GM21528 (cell line): ENCODE data around the gene IFNAR1.
"Not testable (repeated sequence)": the region's sequence is repeated elsewhere in the genome, so short reads cannot be mapped to it uniquely, and the experiment has no call there.

Experiments used
- ATAC-seq: cut with Tn5 transposase; IDR thresholded peaks from one replicate; pipeline ENCODE4 v1.9.1; 2021; ENCODE audit warnings: mild to moderate bottlenecking, moderate library complexity; ENCODE audit not compliant: unreplicated experiment, low FRiP score

Gene IFNAR1

DNA sequence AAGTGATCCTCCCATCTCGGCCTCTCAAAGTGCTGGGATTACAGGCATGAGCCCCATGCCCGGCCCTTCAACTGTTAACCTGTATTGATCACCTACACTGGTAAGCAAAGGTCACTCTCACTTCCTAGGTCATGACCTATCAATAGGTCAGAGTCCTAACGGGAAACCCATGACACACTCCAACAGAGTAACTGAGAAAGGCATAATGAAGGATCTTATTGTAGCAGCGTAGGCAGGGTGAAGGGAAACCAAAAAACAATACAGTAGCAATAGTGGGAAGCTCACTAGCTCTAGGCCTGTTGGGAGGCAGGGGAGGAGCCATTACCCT, 19.5 kb upstream of the IFNAR1 start:
- no peak for ATAC-seq

- no peak for ATAC-seq
Observed at GRCh38 chr21:33305938-33306337, 18.8 kb upstream of the IFNAR1 start.

- ATAC-seq = peak; percentile 77
Observed at GRCh38 chr21:33308586-33309490, 15.9 kb upstream of the IFNAR1 start.

GRCh38 chr21:33309778-33310177, 15.0 kb upstream of the IFNAR1 start:
- ATAC-seq = no peak

- no peak for ATAC-seq
Observed at GRCh38 chr21:33312121-33312520, 12.6 kb upstream of the IFNAR1 start.

- no peak for ATAC-seq
Observed at GRCh38 chr21:33313183-33313582, 11.6 kb upstream of the IFNAR1 start.

- ATAC-seq = no peak
Observed at GRCh38 chr21:33313611-33314010, 11.2 kb upstream of the IFNAR1 start.

GRCh38 chr21:33314111-33314510, 10.7 kb upstream of the IFNAR1 start:
- no peak for ATAC-seq

DNA sequence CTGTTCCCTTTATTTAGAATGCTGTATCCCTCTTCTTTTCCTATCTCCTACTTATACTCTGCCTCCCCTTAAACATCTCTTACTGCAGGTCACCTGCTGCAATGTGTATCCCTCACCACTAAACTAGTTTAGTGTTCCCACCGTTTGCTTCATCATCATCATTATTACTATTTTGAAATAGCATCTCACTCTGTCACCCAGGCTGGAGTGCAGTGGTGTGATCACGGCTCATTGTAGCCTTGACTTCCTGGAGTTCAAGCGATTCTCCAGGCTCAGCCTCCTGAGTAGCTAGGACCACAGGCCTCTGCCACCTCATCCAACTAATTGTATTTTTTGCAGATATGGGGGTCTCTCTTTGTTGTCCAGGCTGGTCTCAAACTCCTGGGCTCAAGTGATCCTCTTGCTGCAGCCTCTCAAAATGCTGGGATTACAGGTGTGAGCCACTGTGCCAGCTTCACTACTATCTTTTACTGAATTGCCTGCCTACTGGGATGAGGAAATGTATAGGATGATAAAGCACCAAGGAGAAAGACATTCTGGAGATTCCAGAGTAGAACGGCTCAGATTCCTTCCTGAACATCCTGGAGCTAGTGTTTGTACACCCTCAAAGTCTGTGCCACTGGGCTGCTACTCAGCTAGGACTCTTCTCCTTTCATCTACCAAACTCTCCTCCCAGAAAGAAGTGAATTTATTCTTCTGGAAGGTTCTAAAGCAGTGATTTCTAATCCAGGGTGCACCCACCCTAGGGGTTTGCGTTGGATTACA, 8.6 kb upstream of the IFNAR1 start:
- ATAC-seq = no peak

- ATAC-seq = no peak
Observed at GRCh38 chr21:33317145-33317544, 7.6 kb upstream of the IFNAR1 start.

GRCh38 chr21:33317786-33318486, 6.8 kb upstream of the IFNAR1 start:
- ATAC-seq = no peak

DNA sequence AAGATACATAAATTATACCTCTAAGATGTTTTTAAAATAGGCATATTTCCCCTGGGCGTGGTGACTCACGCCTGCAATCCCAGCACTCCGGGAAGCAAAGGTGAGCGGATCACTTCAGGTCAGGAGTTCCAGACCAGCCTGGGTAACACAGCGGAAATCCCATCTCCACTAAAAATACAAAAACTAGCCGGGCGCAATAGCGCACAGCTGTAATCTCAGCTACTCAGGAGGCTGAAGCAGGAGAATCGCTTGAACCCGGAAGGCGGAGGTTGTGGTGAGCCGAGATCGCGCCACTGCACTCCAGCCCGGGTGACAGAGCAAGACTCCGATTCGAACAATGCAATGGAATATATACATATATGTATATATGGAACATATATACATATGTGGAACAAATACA, 3.8 kb upstream of the IFNAR1 start:
- ATAC-seq = not testable (repeated sequence)

DNA sequence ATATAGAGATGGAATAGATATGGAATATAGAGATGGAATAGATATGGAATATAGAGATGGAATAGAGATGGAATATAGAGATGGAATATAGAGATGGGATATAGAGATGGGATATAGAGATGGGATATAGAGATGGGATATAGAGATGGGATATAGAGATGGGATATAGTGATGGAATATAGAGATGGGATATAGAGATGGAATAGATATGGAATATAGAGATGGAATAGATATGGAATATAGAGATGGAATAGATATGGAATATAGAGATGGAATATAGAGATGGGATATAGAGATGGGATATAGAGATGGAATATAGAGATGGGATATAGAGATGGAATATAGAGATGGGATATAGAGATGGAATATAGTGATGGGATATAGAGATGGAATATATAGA, 1.2 kb upstream of the IFNAR1 start:
- ATAC-seq = not testable (repeated sequence)

DNA sequence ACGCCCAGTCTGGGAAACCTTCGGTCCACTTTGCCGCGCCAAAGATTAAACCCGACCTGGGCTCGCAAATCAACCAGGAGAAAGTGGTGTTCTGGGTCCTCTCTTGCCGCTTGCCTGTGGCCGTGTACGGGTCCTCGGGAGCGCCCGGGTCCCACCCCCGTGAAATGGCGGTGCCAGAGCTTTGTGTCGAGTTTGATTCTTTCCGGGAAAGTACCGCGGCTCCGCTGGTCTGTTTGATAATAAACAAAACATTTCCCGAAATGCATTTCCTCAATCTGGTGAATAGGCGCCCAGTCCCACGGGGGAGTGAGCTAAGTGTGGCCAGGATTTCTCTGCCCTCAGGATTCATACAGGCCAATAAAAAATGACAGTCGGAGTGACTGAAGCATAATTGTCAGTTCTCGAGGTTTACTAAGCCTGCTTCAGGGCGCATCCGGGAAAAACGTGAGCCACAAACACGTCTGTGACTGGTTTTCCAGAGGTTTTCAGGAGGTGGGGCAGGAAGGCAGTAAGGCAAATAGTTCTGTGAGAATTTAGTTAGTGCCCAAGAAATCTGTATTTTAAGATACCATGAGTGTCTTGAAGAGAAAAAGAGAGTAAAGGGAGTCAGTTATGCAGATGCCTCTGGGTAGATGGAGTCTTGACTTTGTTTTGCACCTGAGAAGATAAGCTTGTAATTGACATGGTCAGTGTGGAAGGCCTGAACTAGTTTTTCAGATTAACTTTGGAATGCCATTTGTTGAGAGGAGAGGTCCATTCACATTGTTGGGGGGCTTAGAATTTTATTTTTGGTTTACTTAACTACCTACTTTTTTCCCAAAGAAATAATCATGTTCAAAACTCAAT, 675 bp downstream of the IFNAR1 start:
- ATAC-seq = peak; percentile 43

- ATAC-seq = no peak
Observed at GRCh38 chr21:33327326-33327725, 2.6 kb downstream of the IFNAR1 start.

- no peak for ATAC-seq
Observed at GRCh38 chr21:33327792-33328433, 3.1 kb downstream of the IFNAR1 start.

- ATAC-seq = no peak
Observed at GRCh38 chr21:33330726-33331125, 6.0 kb downstream of the IFNAR1 start.

DNA sequence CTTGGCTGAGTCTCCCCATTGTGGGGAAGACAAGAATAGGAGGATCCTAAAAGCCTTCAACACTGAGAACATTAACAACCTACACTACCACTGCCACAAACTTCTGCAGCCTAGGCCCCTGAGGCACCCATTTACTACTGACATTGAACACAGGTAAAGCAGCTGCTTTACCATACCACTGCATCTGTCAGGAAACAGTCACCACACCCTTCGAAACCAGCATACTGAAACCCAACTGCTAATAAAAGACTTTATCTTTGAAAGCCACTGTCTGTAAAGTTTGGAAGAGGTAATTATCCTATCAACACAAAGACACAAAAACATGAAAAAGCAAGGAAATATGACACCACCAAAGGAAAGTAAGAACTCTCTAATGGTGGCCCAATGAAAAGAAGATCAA, 7.4 kb downstream of the IFNAR1 start:
- peak; percentile 78 for ATAC-seq

DNA sequence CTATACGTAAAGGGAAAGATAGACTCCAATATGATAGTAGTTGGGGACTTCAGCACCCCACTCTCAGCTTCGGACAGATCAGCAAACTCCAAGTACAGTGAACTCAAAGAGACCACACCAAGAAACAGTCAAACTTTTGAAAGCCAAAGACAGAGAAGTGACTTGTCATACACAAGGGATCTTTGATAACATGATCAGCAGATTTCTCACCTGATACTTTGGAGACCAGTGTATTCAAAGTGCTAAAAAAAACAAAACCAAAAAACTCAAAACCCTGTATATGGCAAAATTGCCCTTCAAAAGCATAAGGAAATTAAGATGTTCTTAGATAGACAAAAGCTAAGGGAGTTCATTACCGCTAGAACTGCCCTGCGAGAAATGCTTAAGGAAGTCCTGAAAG, 9.4 kb downstream of the IFNAR1 start:
- no peak for ATAC-seq

DNA sequence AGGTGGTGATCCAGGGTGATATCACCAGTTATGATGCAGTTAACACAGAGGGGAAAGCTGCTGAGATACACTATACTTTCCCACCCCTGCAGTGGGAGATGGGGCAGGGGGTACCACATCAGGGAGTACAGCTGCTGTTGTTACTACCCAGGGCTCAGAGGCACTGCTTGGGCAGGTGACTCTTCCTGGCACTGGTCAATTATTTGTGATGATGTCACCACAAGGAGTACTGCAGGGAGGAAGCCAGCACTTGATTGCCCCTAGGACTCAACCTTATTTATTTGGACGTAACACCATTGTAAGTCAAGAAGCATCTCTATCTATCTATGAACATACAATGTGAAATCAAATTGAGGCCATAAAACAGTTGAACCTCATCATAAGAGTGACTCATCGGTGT, 10.1 kb downstream of the IFNAR1 start:
- ATAC-seq = no peak
